HG03280 (cell line): Measurements from ENCODE around the gene IL32.
"Not testable (repeated sequence)": the region's sequence is repeated elsewhere in the genome, so short reads cannot be mapped to it uniquely, and the experiment has no call there.

ENCODE experiments used
- ATAC-seq: cut with Tn5 transposase; IDR thresholded peaks from one replicate; pipeline ENCODE4 v1.9.1; 2021; ENCODE audit warnings: mild to moderate bottlenecking, moderate library complexity; ENCODE audit not compliant: unreplicated experiment

Gene IL32

GRCh38 chr16:3069146-3069545, 3.7 kb downstream of the IL32 start:
- ATAC-seq, result not testable (repeated sequence)

GRCh38 chr16:3070608-3071111, 5.2 kb downstream of the IL32 start:
- ATAC-seq, result no peak

DNA sequence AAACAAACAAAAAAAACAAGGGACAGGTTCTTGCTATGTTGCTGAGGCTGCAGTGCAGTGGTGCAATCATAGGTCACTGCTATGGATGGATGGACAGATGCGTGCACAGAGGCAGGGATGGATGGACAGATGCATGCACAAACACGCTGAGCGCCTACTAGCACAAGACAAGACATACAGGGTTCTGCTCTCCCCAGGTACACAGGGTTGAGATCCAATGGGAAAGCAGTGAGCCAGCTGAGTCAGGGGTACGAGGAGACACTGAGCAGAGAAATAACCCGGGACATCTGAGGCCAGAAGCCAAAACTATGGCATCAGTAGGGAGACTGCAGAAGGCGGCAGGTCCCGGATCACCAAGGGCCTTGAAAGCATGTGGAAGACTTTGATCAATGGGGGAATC, 6.2 kb downstream of the IL32 start:
- no peak for ATAC-seq

DNA sequence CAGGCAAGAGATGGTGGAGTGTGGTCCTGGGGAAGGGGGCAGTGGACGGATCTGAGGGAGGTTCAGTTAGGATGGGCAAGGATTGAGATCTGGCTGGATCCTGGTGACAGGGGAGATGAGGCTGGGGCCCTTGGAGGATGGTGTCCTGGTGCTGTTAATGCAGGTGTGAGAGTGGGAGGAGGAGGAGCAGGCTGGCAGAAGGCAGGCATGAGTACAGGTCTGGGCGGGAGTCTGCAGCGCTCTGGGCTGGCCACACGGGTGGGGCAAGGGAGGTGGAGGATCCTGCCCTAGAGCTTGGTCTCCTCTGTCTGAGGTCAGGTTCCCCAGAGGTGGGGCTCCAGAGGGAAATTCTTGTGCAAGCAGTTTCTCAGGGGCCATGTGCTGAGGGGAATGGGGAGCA, 6.7 kb downstream of the IL32 start:
- ATAC-seq, result not testable (repeated sequence)

GRCh38 chr16:3072576-3073263, 7.3 kb downstream of the IL32 start:
- not testable (repeated sequence) for ATAC-seq

GRCh38 chr16:3073448-3073847, 8.0 kb downstream of the IL32 start:
- no peak for ATAC-seq

DNA sequence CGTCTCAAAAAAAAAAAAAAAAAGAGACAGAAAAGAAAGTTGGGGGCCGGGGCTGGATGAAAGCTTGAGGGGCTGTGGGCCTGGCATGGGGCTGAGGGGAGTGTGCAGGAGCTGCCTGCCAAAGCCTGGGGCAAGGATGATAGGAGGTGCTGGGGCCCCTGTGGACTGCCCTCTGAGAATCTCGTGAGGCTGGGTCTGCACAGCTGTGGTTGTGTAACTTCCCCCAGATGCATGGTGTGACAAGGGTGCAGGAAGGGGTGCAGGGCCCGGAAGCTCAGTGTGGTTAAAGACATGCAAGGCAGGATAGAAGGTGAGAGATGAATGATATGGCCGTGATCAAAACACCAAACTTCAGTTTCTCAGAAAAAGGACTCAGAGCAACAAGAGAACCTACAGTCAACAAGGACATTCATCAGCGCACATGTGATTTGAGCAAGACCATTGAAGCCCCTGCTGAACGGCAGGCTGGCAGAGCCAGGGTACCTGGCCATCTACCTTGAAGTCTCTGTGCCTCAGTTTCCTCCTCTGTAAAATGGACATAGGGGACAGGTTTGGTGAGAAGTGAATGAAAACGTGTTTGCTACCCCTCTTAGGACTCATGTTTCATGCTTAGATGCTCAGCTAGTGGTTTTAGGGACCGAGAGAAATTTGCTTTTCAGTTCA, 9.6 kb downstream of the IL32 start:
- ATAC-seq, result no peak

DNA sequence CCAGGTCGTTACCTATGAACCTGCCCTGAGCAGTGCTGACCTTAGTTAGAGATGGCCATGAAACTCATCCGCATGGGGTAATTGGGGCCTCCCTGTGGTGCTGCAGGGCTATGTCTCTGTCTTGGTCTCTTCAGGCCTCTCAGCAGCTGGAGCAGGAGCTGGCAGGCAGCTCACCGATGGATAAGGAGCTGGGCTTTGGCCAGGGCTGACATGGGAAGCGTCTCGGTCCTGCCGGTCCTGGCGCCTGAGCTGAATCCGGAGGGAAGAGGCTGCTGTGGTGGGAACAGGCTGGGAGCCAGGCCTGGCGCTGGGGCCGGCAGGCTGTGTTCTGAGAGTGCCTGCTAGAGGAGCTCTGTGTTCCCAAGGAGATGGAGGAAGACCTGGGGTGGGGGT, 10.1 kb downstream of the IL32 start:
- ATAC-seq, result no peak

GRCh38 chr16:3075946-3076345, 10.5 kb downstream of the IL32 start:
- ATAC-seq, result not testable (repeated sequence)

GRCh38 chr16:3076577-3076976, 11.1 kb downstream of the IL32 start:
- no peak for ATAC-seq

- ATAC-seq, result no peak
These were observed 14.6 kb downstream of the IL32 start for GRCh38 chr16:3080024-3080423.

GRCh38 chr16:3081957-3082356, 16.5 kb downstream of the IL32 start:
- not testable (repeated sequence) for ATAC-seq

DNA sequence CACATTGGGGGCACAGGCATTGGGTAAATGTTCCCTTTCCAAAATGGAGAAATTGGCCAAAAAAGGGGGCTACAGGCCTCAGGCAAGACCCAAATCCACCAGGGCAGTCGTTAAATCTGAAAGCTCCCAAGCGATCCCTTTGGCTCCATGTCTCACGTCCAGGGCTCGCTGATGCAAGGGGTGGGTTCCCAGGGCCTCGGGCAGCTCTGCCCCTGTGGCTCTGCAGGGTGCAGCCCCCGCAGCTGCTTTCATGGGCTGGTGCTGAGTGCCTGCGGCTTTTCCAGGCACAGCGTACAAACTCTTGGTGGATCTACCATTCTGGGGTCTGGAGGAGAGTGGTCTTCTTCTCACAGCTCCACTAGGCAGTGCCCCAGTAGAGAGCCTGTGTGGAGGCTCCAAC, 18.0 kb downstream of the IL32 start:
- ATAC-seq, result not testable (repeated sequence)

- no peak for ATAC-seq
These were observed 19.1 kb downstream of the IL32 start for GRCh38 chr16:3084491-3084890.

DNA sequence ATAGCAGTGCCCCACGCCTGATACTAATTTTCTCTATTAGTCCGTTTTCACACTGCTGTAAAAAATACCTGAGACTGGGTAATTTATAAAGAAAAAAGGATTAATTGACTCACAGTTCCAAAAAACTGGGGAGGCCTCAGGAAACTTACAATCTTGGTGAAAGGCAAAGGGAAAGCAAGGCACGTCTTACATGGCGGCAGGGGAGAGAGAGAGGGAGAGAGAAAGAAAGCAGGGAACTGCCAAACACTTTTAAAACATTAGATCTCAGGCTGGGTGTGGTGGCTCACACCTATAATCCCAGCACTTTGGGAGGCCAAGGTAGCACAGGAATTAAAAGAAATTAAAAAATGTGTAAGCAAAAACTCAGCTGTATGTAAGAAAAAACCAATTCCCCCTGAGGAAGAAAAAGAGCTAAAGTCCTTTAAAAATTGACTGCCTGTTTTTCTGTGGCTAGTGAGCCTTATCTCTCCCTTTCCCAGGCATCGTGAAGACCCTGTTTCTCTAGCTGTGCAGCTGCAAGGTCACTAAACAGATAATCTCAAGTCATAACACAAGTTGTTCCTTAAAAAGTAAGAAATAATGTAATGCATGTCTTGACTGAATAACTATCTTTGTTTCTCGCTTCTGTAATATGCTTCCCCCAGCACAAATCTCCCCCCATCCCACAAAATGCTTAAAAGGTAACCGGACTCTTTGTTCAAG, 19.7 kb downstream of the IL32 start:
- ATAC-seq, result no peak

DNA sequence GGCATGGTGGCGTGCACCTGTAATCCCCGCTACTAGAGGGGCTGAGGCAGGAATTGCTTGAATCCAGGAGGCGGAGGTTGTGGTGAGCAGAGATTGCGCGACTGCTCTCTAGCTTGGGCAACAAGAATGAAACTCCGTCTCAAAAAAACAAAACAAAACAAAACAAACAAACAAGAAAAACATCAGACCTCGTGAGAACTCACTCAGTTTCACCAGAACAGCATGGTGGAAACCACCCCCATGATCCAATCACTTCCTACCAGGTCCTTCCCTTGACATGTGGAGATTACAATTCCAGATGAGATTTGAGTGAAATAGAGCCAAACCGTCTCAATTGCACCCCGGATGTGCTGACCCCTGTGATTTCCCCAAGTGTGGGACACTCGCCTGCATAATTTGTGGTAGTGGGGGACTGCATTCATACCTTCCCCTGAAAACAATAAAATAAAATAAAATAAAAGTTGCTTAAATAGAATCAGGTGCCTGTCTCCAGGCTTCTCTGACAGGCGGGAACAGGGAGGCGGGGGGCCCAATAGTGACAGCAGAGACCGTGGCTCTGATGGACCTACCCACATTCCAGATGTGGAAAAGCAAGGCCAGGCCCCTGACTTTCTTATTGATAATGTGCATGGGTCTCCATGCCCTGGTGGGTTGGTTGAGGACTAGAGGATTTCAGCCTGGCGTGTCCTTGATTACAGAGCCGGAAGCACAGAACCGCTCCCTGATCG, 20.6 kb downstream of the IL32 start:
- no peak for ATAC-seq

GRCh38 chr16:3086596-3087242, 21.3 kb downstream of the IL32 start:
- ATAC-seq, result no peak

- no peak for ATAC-seq
These were observed 22.1 kb downstream of the IL32 start for GRCh38 chr16:3087243-3088235.

DNA sequence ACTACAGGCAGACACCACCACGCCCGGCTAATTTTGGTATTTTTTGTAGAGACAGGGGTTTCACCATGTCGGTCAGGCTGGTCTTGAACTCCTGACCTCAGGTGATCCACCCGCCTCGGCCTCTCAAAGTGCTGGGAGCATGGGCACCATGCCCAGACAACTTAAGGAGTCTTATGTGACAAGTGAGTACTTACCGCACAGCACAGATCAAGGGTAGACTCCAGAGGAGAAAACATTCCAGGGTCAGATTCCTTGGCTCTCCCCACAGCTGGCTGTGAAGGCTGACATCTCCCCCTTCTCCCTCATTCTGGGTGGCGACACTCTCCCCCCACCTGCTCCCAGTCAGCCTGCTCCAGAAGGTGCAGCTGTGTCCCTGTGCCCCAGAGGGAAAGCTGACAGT, 23.0 kb downstream of the IL32 start:
- no peak for ATAC-seq
